OCI-LY1 (cell line): Measurements from ENCODE around the gene SLC35F3.

Experiments used
- H2AFZ ChIP-seq: fragments of 200-600 bp; sonication (generic), shearing (Covaris generic); 2 replicates; pipeline ENCODE4 v1.6.0; 2014; ENCODE audit warnings: antibody characterized with exemption, mild to moderate bottlenecking, low read length
- H3F3A ChIP-seq: fragments of 200-600 bp; sonication (generic), shearing (Covaris generic); 2 replicates; pipeline ENCODE4 v1.6.0; 2014; ENCODE audit warnings: mild to moderate bottlenecking, antibody characterized with exemption, low read length, moderate library complexity; ENCODE audit not compliant: insufficient read depth
- H3K27ac ChIP-seq: fragments of 200-600 bp; sonication (generic); 2 replicates; pipeline ENCODE4 v1.5.1; 2014; ENCODE audit warnings: low read length, mixed run types, mild to moderate bottlenecking, low read depth; ENCODE audit not compliant: poor library complexity, severe bottlenecking
- H3K27me3 ChIP-seq: fragments of 200-600 bp; sonication (generic); 2 replicates; pipeline ENCODE4 v1.6.0; 2014; ENCODE audit warnings: antibody characterized with exemption, mild to moderate bottlenecking, low read length, moderate library complexity; ENCODE audit not compliant: insufficient read depth
- H3K36me3 ChIP-seq: fragments of 200-600 bp; sonication (generic); 2 replicates; pipeline ENCODE4 v1.6.1; 2014; ENCODE audit warnings: mild to moderate bottlenecking, antibody characterized with exemption, low read length, moderate library complexity, mixed read lengths; ENCODE audit not compliant: insufficient read depth
- H3K4me1 ChIP-seq: fragments of 200-600 bp; sonication (generic); 2 replicates; pipeline ENCODE4 v1.5.1; 2014; ENCODE audit warnings: mild to moderate bottlenecking, low read length, moderate library complexity; ENCODE audit not compliant: insufficient read depth, severe bottlenecking
- H3K4me2 ChIP-seq: fragments of 200-600 bp; sonication (generic), shearing (Covaris generic); 2 replicates; pipeline ENCODE4 v1.6.1; 2014; ENCODE audit warnings: low read length
- H3K4me3 ChIP-seq: fragments of 200-600 bp; sonication (generic); 2 replicates; pipeline ENCODE4 v1.5.1; 2014; ENCODE audit warnings: low read length, low read depth, mild to moderate bottlenecking, mixed read lengths; ENCODE audit not compliant: poor library complexity, severe bottlenecking
- H3K79me2 ChIP-seq: fragments of 200-600 bp; shearing (Covaris generic); 2 replicates; pipeline ENCODE4 v1.6.1; 2016; ENCODE audit warnings: mixed run types, low read length, mixed read lengths; ENCODE audit not compliant: insufficient read depth
- H3K9ac ChIP-seq: fragments of 200-600 bp; sonication (generic), shearing (Covaris generic); 2 replicates; pipeline ENCODE4 v1.6.1; 2014; ENCODE audit warnings: mild to moderate bottlenecking, low read length, mixed read lengths
- H3K9me2 ChIP-seq: fragments of 200-600 bp; sonication (generic), shearing (Covaris generic); 2 replicates; pipeline ENCODE4 v1.6.1; 2014; ENCODE audit warnings: low read depth, mild to moderate bottlenecking, low read length, mixed read lengths
- H3K9me3 ChIP-seq: fragments of 200-600 bp; shearing (Covaris generic); 2 replicates; pipeline ENCODE4 v1.6.1; 2014; ENCODE audit warnings: low read length, mixed read lengths
- H4K20me1 ChIP-seq: fragments of 200-600 bp; sonication (generic), shearing (Covaris generic); 2 replicates; pipeline ENCODE4 v1.6.0; 2016; ENCODE audit warnings: mild to moderate bottlenecking, low read length; ENCODE audit not compliant: insufficient read depth
- CTCF ChIP-seq: fragments of 200-600 bp; sonication (generic), shearing (Covaris generic); IDR thresholded peaks from 2 replicates; pipeline ENCODE4 v1.5.1; 2017; ENCODE audit warnings: mild to moderate bottlenecking, antibody characterized with exemption, low read length, moderate library complexity, mixed read lengths
- EZH2 ChIP-seq: fragments of 200-600 bp; sonication (generic), shearing (Covaris generic); IDR thresholded peaks from 2 replicates; pipeline ENCODE4 v1.8.0; 2017; ENCODE audit warnings: borderline replicate concordance, mixed run types, mild to moderate bottlenecking, antibody characterized with exemption, low read length, moderate library complexity, mixed read lengths

Gene SLC35F3

DNA sequence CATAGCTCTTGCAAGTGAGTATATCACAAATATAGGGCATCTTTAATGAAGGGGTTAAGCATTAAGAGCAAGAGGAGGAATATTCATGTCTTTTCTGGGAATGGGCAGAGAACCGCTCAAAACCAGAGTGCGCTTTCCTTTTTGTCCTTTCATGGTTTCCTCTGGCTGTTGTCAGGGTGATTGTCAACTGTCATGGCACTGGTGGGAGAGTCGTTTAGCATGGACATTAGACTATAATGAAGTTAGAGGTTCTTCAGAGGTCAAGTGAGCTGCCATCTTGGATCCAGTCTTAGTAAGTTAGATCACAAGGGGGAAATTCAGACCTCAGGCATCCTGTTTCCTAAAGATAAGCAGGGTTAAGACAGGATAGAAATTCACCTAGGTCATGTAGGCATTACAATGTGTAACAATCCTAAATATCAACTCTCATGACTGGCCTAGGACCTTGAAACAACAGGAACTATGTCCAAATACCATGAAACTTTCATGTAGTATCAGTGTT lies 456.7 kb downstream of the SLC35F3 start:
- Histone ChIP-seq H3K9me3 (no peaks in the 10 kb centered on the region), H3K79me2 (no peaks in the 10 kb centered on the region), H3K27me3 (no peaks in the 10 kb centered on the region), H3F3A (no peaks in the 10 kb centered on the region), H3K4me3 (no peak overlapping the region), H2AFZ (no peak overlapping the region), H3K4me1 (peaks cover 20% of the 10 kb centered on the region), H3K9ac (no peak overlapping the region), H3K9me2 (no peaks in the 10 kb centered on the region), H3K4me2 (no peak overlapping the region), H3K36me3 (no peaks in the 10 kb centered on the region), H4K20me1 (no peaks in the 10 kb centered on the region), H3K27ac (no peak overlapping the region)
- TF ChIP-seq EZH2 (no peak), CTCF (no peak)

- Histone ChIP-seq H3K9me3 (no peaks in the 10 kb centered on the region), H3K4me1 (peaks cover 12% of the 10 kb centered on the region), H3K9me2 (no peaks in the 10 kb centered on the region), H3F3A (no peaks in the 10 kb centered on the region), H3K9ac (no peak overlapping the region), H3K4me3 (no peak overlapping the region), H4K20me1 (no peaks in the 10 kb centered on the region), H3K27ac (no peak overlapping the region), H3K4me2 (no peak overlapping the region), H2AFZ (no peak overlapping the region), H3K36me3 (no peaks in the 10 kb centered on the region), H3K27me3 (no peaks in the 10 kb centered on the region), H3K79me2 (no peaks in the 10 kb centered on the region)
- no peak for TF ChIP-seq CTCF
- TF ChIP-seq EZH2: no peak
These were observed 458.1 kb downstream of the SLC35F3 start for GRCh38 chr1:234362558-234362957.

- Histone ChIP-seq H2AFZ (no peak overlapping the region), H3K27ac (no peak overlapping the region), H3K27me3 (no peaks in the 10 kb centered on the region), H3K9me2 (no peaks in the 10 kb centered on the region), H3K36me3 (no peaks in the 10 kb centered on the region), H3K9me3 (no peaks in the 10 kb centered on the region), H4K20me1 (no peaks in the 10 kb centered on the region), H3K4me1 (peaks cover 17% of the 10 kb centered on the region), H3K4me3 (no peak overlapping the region), H3K79me2 (0 out of 2 replicates have a peak, but pooled peaks cover 9% of the 10 kb centered on the region), H3F3A (no peaks in the 10 kb centered on the region), H3K4me2 (no peak overlapping the region), H3K9ac (no peak overlapping the region)
- TF ChIP-seq EZH2 (no peak), CTCF (no peak)
These were observed 464.0 kb downstream of the SLC35F3 start for GRCh38 chr1:234368320-234369032.
